Activated naive CD8-positive, alpha-beta T cell treated with anti-CD3 and anti-CD28 coated beads, Interleukin-2, amount 50 U/mL, for 16 hours (primary cell): ENCODE data around the gene ATP9A.
"Not testable (repeated sequence)": the region's sequence is repeated elsewhere in the genome, so short reads cannot be mapped to it uniquely, and the experiment has no call there.

Source experiments
- DNase-seq: peaks from one replicate; pipeline ENCODE4 v3.0.0-alpha.2; 2020; ENCODE audit warnings: low read depth, low spot score

ATP9A gene

DNA sequence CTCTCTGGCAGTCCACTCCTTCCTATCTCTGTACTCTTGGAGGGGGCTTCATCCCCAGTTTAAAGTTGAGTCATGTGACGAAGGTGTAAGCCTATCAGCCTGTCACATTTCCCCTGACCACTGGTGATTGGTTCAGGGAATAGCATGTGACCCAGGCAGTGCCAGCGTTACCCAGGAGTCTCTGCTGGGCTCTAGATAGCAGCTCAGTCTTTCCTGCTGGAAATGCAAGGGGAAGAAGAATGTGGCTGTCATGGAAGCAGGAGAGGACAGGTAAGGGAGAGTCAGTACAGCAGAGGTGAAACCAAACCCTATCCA is 190.1 kb downstream of the ATP9A start:
- no peak for DNase-seq

- no peak for DNase-seq
These were observed 190.6 kb downstream of the ATP9A start for GRCh38 chr20:51577432-51578144.

GRCh38 chr20:51575486-51575885 is 192.7 kb downstream of the ATP9A start:
- no peak for DNase-seq

- DNase-seq, result no peak
These were observed 193.7 kb downstream of the ATP9A start for GRCh38 chr20:51574248-51575033.

DNA sequence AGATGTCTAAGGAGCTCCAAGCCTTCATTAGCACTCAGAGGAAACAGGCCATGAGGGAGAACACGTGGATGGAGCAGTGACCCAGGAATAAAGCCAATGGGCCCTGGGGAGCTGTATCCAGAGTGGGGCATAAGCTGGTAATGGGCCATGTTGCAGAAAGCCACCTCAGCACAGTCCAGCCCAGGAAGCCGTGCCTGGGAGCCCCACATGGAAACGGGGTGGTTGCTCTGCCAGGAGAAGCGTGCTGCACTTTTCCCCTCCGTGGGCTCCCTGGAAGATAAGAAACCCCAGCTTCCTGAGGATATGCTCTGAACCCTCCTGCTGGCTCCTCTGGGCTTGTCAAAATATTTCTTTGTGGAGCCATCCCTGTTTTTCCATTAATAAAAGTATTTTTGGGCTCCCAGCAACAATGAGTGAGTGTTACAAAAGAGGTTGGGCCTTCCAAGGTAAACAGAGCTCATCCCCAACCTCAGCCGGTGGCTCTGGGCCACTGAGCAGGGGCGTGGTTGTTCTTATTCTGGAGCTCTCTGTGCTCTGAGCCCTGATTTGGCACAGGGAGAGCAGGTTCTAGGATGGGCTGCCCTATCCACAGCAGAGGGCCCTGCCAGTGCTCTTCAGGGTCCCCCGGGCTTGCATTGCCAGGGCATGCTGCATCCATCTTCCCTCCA is 194.5 kb downstream of the ATP9A start:
- no peak for DNase-seq

GRCh38 chr20:51571460-51571794 is 196.8 kb downstream of the ATP9A start:
- DNase-seq, result no peak

DNA sequence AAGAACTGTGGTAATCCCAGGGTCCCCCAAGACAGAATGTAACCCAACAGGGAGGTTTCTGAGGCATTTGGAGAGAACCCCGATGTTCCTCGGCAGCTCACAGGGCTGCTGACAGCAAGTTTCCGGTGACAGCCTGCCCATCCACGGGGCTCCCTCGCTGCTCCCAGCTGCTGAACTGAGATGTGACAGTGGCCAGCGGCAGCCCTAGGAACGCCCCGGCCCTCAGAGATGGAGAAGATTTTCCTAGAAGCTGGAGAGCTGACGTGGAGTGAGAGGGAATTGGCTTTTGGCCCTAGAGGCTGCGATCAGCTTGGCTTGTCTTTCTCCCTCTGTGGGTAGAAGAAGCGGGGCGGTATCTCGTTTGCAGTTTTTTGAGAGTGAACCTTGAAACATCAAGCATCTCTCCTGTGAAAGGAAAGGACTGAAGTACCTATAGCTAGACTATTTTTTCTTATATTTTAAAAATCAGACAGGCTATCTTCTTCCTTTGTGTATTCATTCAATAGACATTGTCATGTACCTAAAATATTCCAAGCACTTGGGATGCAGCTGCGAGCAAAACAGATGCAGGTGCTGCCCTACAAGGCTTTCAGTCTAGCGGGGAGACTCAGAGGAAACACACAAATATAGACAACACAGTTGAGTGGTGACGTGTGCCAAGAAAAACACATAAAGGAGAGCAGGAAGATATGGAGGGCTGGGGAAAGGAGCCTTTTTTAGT is 197.3 kb downstream of the ATP9A start:
- no peak for DNase-seq

GRCh38 chr20:51569815-51570738 is 198.1 kb downstream of the ATP9A start:
- DNase-seq, result no peak

DNA sequence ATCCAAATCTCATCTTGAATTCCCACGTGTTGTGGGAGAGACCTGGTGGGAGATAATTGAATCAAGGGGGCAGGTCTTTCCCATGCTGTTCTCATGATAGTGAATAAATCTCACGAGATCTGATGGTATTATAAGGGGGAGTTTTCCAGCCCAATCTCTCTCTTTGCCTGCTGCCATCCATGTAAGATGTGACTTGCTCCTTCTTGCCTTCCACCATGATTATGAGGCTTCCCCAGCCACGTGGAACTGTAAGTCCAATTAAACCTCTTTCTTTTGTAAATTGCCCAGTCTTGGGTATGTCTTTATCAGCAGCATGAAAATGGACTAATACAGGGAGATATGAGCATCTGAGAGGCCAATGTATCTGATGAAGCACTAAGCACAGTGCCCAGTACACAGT is 199.7 kb downstream of the ATP9A start:
- not testable (repeated sequence) for DNase-seq

DNA sequence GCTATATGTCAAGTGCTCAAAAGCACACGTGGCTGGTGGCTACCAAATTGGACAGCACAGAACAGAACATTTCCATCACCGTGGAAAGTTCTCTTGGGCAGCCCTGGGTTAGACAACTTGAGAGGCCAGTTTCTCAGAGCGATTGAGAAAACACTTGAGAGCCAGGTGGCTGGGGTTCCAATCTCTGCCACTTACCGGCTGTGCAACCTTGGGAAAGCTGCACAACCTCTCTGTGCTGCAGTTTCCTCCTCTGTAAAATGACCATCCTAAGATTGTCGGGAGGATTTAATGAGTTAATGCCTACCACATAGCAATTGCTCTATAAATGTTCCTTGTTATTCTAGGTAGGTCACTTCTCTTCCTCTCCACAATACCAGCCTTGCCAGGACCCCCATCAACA is 200.6 kb downstream of the ATP9A start:
- no peak for DNase-seq

DNA sequence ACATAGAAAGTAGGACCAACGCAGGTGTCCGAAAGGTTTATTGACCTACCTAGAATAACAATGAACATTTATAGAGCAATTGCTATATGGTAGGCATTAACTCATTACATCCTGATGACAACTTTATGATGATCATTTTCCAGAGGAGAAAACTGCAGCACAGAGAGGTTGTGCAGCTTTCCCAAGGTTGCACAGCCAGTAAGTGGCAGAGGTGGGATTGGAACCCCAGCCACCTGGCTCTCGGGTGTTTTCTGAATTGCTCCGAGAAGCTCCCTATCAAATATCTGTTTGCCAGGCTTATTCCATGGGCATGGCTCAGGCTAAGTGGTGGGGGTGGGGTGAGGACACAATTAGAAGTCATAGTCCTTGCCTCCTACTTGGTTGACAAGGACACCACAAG is 201.6 kb downstream of the ATP9A start:
- no peak for DNase-seq

DNA sequence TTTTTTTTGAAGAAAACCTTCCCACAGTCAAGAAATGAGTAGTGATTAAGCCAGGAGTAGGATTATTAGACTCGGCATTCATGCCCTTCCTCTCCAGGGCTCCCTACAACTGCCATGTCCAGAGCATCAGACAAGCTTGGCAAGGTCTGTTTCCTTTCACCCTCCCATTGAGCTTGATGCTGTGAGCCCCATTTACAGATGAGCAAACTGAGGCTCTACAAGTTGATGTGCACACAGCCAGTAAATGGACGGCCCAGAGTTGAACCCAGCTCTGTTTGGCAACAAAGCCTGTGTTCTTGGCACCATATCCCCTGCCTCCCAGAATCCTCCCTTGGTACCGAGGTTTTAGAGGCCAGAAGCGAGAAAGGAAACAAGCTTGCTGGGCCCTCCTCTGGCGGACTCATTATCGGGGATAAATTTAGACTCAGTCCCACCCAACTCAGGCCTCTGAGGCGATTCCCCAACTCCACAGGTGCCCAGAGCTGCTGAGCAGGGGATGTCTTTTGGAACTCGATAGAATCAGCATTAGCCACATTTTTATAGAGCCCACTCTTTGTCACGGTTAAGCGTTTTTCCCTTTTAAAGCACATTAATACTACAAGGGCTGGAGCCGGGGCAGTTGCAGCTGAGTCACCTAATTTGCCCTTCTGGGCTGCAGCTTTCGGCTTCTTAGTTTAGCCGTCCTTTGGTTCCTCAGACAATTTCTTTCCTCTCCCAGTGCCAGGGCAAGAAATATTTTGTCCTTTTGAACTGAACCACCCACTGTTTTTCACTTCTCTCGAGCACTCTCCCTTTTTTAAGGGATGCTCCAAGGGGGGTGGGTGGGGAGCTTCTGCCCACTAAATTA is 202.7 kb downstream of the ATP9A start:
- DNase-seq, result no peak

DNA sequence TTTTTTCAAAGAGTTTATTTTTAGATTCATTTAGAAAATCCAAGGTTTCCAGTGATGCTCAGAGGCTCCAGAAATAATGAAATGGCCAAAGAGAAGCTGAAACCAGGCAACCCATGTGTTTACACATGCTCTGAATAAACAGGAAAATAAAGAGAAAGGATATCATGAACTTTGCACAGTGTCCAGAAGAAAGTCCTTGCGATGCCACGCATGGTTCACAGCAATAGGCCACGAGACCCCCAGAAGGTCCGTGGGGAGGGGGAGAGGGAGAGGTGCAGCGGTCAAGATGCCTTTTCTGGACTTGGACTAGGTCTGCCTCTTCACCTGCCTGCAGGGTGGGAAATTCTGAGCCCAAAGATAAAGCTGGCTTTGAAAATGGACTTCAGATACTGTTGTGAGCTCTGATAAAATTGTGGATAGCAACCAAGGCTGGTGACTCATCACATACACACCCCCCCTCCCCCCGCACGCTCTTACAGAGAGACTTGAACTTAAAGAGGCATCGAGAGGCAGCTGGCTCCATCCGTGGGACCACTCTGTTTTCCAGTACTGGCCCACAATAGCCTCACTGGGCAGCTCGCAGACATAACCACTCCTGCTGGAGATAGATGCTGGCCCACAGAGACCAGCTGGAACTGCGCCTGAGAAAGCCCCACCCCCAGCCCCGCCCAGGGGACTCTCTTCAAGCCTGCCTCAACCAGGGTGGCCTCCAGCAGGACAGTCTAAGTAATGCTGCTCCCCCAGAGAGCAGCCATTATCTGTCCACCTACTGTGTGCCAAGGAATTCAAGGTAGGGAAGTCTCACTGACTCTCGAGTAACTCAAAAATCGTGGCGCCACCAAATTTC is 204.5 kb downstream of the ATP9A start:
- no peak for DNase-seq

DNA sequence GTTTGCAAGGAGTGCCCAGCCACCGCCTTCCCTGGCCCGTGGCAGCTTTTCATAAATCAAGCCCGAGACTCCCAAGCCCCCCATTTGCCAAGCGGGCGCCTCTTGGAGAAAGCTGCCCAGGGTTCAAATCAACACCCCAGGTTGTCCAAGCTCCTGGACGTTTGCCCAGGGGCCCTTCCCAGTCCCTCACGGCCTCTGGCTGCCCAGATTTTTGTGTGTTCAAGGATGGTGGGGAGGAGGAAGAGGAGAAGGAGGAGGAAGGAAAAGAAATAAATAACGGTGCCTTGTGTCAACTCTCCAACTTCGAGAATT is 205.1 kb downstream of the ATP9A start:
- no peak for DNase-seq

DNA sequence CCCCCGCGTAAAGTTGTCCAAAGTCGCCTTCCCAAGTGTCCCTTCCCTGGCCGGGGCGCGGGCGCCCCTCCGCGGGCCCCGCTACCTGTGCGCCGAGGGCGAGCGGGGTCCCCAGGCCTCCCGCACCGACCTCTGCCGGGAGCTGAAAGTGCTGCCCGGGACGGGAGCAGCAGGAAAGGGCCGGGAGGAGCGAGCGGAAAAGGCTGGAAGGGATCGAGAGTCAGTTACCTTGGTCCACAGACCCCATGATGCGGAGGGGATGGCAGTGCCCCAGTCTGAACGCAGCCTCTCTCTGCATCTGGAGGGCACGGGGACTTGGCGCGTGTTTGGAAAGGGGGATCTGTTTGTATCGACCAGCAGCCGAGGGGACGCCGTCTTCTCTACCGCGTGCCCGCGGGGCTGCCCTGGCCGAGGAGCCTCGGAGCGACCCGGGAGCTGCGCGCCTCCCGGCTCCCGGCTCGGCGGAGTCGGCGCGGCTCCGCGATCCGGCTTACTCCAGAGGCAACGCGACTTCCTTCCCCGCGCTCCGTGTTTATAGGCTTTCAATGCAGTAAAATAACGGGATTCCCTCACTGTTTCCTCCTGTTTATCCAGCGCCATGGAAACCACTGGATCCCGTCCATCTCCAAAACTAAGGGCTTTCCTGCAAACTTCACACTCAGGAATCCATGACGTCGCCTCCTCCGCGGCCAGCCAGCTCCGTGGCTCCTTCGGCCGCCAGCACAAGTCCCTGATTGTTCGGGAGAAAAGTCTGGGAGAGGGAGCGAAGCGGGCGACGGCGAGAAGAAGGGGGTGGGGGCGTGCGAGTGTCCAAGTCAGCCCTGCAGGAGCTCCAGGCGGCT is 205.6 kb downstream of the ATP9A start:
- DNase-seq, result no peak

DNA sequence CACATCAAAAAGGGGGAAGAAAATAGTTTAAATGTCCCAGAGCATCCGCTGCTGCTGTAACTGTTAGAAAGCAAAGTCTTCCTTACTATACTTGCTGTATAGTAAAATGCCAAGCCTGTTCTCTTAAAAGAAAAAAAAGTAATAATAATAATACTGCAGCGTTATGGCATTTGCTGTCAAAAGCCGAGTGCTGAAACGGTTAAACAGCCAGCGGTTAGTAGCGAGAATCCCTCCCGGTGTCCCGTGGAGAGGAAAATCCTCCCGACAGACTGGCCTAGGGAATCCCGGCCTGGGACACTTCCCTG is 206.2 kb downstream of the ATP9A start:
- no peak for DNase-seq

DNA sequence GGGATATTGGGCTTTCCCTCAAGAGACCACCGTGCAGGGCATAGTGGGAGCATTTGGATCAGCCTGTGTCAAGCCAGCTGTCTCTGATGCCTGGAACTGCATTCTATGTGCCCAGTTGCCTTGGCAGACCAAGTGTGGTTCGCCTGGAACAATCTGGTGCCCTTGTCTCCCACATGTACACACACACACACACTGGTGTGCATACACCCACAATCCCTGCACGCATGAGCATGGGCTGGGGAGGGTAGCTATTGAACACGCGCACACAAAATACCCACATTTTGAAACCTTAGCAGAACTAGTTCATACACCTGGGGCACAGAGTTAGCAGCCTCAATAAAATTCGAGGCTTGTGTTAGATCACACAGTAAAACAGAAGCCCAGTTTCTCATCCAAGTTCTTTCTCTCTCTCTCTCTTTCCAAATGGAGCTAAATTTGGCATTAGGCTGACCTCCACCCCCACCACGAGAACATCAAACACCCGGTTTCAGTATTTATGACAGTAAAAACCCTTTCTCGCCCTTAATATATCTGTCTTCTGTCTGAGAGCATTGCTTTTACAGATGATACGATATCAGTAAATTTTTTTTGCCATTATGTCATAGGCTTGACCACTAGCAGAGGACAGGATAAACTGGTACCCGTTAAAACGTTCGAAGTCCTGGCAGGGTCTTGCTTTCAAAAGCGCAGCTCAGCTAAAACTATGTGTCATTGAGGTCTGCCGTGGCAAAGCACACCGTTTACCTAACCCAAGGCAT is 207.5 kb downstream of the ATP9A start:
- no peak for DNase-seq

DNA sequence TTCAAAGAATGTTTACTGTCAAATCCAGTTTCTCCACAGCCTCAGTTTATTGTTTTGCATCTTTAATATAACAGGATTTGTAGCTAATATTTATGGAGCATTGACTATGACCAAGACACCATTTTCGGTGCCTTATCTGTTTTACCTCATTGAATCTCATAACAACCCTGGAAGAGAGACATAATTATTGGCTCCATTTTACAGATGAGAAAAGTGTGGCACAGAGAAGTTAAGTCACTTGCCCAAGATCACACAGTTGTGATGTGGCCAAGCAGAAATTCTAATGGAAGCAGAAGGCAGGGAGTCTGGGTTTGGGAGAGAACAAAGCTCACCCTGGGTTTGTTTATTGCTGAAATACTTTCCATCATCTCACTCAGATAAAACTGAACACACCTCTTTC is 208.1 kb downstream of the ATP9A start:
- no peak for DNase-seq
